ENCODE measurements around the gene ZFP57. TPM values are rescaled to one million over a fixed set of nuclear protein-coding genes. Genes with fewer than 3 reads are reported as not detected.

The ZFP57 gene
- total RNA-seq, 3 donors from 2014 or later = 0.29 to 2.9 TPM; not detected in 1

GRCh38 chr6:29624520-29624961 is 56.4 kb downstream of the ZFP57 start:
- no peak for TF ChIP-seq POLR2AphosphoS5 (IDR thresholded peaks at IDR 0.05)
- TF ChIP-seq POLR2A (IDR thresholded peaks at IDR 0.05) = no peak
- TF ChIP-seq CTCF (IDR thresholded peaks at IDR 0.05) = no peak
- H3K27ac ChIP-seq = no peak overlapping the region
- no peak overlapping the region for H3K4me3 ChIP-seq
- H3K9me3 ChIP-seq = no peaks in the 10 kb centered on the region
- DNase-seq (ENCODE audit: low spot score in 2 of 2) = no peak
- no peaks in the 10 kb centered on the region for H3K36me3 ChIP-seq
- H3K27me3 ChIP-seq = no peaks in the 10 kb centered on the region
- peaks cover 3 to 6% of the 10 kb centered on the region in 2 donors for H3K4me1 ChIP-seq
- intact Hi-C loops (cut with DNase I; ENCODE audit: low total_unique reads) = no loop called here

Other genes starting within 250 kb of the ZFP57 start
- not detected for gene OR10C1, start 241.8 kb downstream of the ZFP57 start, total RNA-seq
- not detected for gene OR11A1, start 224.1 kb downstream of the ZFP57 start, total RNA-seq
- not detected for gene OR2H1, start 224.0 kb downstream of the ZFP57 start, total RNA-seq
- gene MAS1L, start 193.2 kb downstream of the ZFP57 start, total RNA-seq = under 1 TPM in 1 of 3 donors, not detected in 2; 0.48 TPM
- 1 to 10 TPM in 2 of 3 donors, under 1 TPM in 1; 0.80 to 2.9 (median 2.0) TPM for gene UBD, start 121.4 kb downstream of the ZFP57 start, total RNA-seq
- gene OR2H2, start 96.0 kb downstream of the ZFP57 start, total RNA-seq = not detected
- 10 to 100 TPM; 26.1 to 49.2 (median 48.4) TPM for gene GABBR1, start 48.0 kb downstream of the ZFP57 start, total RNA-seq
- not detected for gene MOG, start 24.1 kb downstream of the ZFP57 start, total RNA-seq
- 10 to 100 TPM; 58.6 to 93.7 (median 64.1) TPM for gene HLA-F, start 42.3 kb upstream of the ZFP57 start, total RNA-seq
- gene HLA-G, start 146.7 kb upstream of the ZFP57 start, total RNA-seq = not detected